Endodermal cell (in vitro differentiated cells): Measurements from ENCODE around the gene METTL24. TPM values are rescaled to one million over a fixed set of nuclear protein-coding genes. Genes with fewer than 3 reads are reported as not detected.

Experiments
- DNase-seq: peaks from one replicate; pipeline ENCODE4 v3.0.0-alpha.2; 2017
- H3K27ac ChIP-seq: 2 replicates; pipeline ENCODE4 v1.5.1; 2013; ENCODE audit warnings: mild to moderate bottlenecking, low read depth, low read length, moderate library complexity
- H3K27me3 ChIP-seq: 2 replicates; pipeline ENCODE4 v1.6.1; 2013; ENCODE audit warnings: mild to moderate bottlenecking, low read length, moderate library complexity; ENCODE audit not compliant: insufficient read depth, control insufficient read depth, poor library complexity, severe bottlenecking
- H3K36me3 ChIP-seq: 2 replicates; pipeline ENCODE4 v1.7.0; 2013; ENCODE audit warnings: mild to moderate bottlenecking, low read length, moderate library complexity; ENCODE audit not compliant: control insufficient read depth, insufficient read depth
- H3K4me1 ChIP-seq: one replicate; pipeline ENCODE4 v1.7.0; 2013; ENCODE audit warnings: low read length; ENCODE audit not compliant: control insufficient read depth, insufficient read depth
- H3K4me3 ChIP-seq: 2 replicates; pipeline ENCODE4 v1.5.1; 2013; ENCODE audit warnings: mild to moderate bottlenecking, low read length, moderate library complexity
- H3K9ac ChIP-seq: 2 replicates; pipeline ENCODE4 v1.6.1; 2013; ENCODE audit warnings: mild to moderate bottlenecking, low read length, moderate library complexity; ENCODE audit not compliant: poor library complexity, severe bottlenecking; ENCODE audit errors: extremely low read depth
- H3K9me3 ChIP-seq: 2 replicates; pipeline ENCODE4 v1.6.1; 2013; ENCODE audit warnings: mild to moderate bottlenecking, low read length, moderate library complexity; ENCODE audit not compliant: control insufficient read depth
- H3K27ac Mint-ChIP-seq: 2 replicates; pipeline ENCODE4 v1.8.0; 2020; ENCODE audit warnings: mixed read lengths
- H3K27me3 Mint-ChIP-seq: 2 replicates; pipeline ENCODE4 v1.8.0; 2021; ENCODE audit warnings: mild to moderate bottlenecking, mixed read lengths; ENCODE audit not compliant: insufficient read depth
- H3K36me3 Mint-ChIP-seq: 2 replicates; pipeline ENCODE4 v1.8.0; 2020; ENCODE audit warnings: low read depth, mixed read lengths
- H3K4me1 Mint-ChIP-seq: 2 replicates; pipeline ENCODE4 v1.8.0; 2020; ENCODE audit warnings: mixed read lengths
- H3K4me3 Mint-ChIP-seq: 2 replicates; pipeline ENCODE4 v1.8.0; 2020; ENCODE audit warnings: mild to moderate bottlenecking, moderate library complexity, mixed read lengths
- H3K9me3 Mint-ChIP-seq: 2 replicates; pipeline ENCODE4 v1.8.0; 2020; ENCODE audit warnings: mild to moderate bottlenecking, mixed read lengths
- CTCF ChIP-seq: fragments of 200-600 bp; sonication (generic); conservative IDR thresholded peaks from 2 replicates; pipeline ENCODE4 v1.5.0; 2021; ENCODE audit warnings: antibody characterized with exemption, mild to moderate bottlenecking
- WGBS, 2 experiments: methylation state at CpG; one replicate each; pipeline versions ENCODE4 v1.1.5 to v1.1.7; 2013; ENCODE audit warnings: missing lambda C conversion rate in 2 of 2, mixed read lengths in 1 of 2; ENCODE audit not compliant: insufficient coverage in 1 of 2, insufficient read length in 1 of 2; 5-methylcytosine and 5-hydroxymethylcytosine counted together
- total RNA-seq, 2 donors: library from RNA; stranded (reverse); fragmentation: NEBNext Ultra II Directional in 1 of 2; extraction: Animal tissue kit (Norgen Biotek cat#: 25700) in 1 of 2; gene quantifications; 2 replicates in 1 of 2; 3 replicates in 1 of 2; pipeline ENCODE4 v1.2.1, GENCODE V29; 2021

The METTL24 gene
- total RNA-seq, 2 donors from 2014 or later, result 0.24 to 1.3 TPM

DNA sequence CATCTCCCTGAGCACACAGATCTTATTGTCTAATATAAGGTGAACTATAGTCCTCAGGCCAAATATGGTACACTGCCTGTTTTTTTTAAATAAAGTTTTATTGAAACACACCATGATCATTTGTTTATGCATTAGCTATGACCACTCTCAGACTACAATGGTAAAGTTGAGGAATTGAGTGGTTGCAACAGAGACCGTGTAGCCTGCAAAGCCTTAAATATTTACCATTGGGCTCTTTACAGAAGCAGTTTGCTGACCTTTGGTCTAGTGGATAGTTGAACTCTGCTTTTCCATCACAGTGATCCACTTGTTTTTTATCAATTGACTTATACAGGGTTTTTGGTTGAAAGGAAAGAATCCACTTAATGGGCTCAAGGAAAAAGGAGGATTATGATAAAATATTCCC lies 27.3 kb upstream of the METTL24 start:
- WGBS, 2 experiments, result 89 to 95% methylated on average over 1 of the region's 1 CpG

GRCh38 chr6:110378552-110378951 lies 20.4 kb upstream of the METTL24 start:
- Histone ChIP-seq H3K36me3 (no peaks in the 10 kb centered on the region), H3K4me1 (no peaks in the 10 kb centered on the region), H3K27ac (no peak overlapping the region), H3K27me3 (no peaks in the 10 kb centered on the region), H3K9ac (no peak overlapping the region), H3K4me3 (no peak overlapping the region), H3K9me3 (no peaks in the 10 kb centered on the region)
- H3K36me3 Mint-ChIP-seq, result no peaks in the 10 kb centered on the region
- H3K4me1 Mint-ChIP-seq, result peaks cover 7% of the 10 kb centered on the region
- peak; percentile 63 for TF ChIP-seq CTCF
- H3K27me3 Mint-ChIP-seq, result peaks cover 22% of the 10 kb centered on the region
- 69 to 72% methylated on average over 7 to 9 of the region's 9 CpGs for WGBS, 2 experiments
- DNase-seq, result peak; percentile 89
- no peak overlapping the region for H3K4me3 Mint-ChIP-seq
- peaks cover 5% of the 10 kb centered on the region for H3K9me3 Mint-ChIP-seq
- H3K27ac Mint-ChIP-seq, result no peak overlapping the region

More for the DNA sequence above, 27.3 kb upstream of the METTL24 start:
- peaks cover 5% of the 10 kb centered on the region for H3K9me3 Mint-ChIP-seq
- TF ChIP-seq CTCF, result no peak
- Histone ChIP-seq H3K9me3 (no peaks in the 10 kb centered on the region), H3K4me1 (peaks cover 13% of the 10 kb centered on the region), H3K4me3 (no peak overlapping the region), H3K27ac (no peak overlapping the region), H3K27me3 (no peaks in the 10 kb centered on the region), H3K9ac (no peak overlapping the region), H3K36me3 (no peaks in the 10 kb centered on the region)
- H3K27me3 Mint-ChIP-seq, result peaks cover 7% of the 10 kb centered on the region
- no peaks in the 10 kb centered on the region for H3K36me3 Mint-ChIP-seq
- peaks cover 16% of the 10 kb centered on the region for H3K4me1 Mint-ChIP-seq
- no peak overlapping the region for H3K27ac Mint-ChIP-seq
- H3K4me3 Mint-ChIP-seq, result no peak overlapping the region
- no peak for DNase-seq

- H3K36me3 ChIP-seq, result no peaks in the 10 kb centered on the region
- H3K9ac ChIP-seq, result no peak overlapping the region
- H3K27me3 ChIP-seq, result no peaks in the 10 kb centered on the region
- Mint-ChIP-seq H3K4me3 (no peak overlapping the region), H3K9me3 (no peaks in the 10 kb centered on the region), H3K4me1 (peaks cover 33% of the 10 kb centered on the region), H3K36me3 (no peaks in the 10 kb centered on the region), H3K27ac (no peak overlapping the region), H3K27me3 (peaks cover 18% of the 10 kb centered on the region)
- peaks cover 14% of the 10 kb centered on the region for H3K4me1 ChIP-seq
- 59 to 64% methylated on average over 3 to 4 of the region's 4 CpGs for WGBS, 2 experiments
- H3K27ac ChIP-seq, result peak overlapping the region; percentile 87
- TF ChIP-seq CTCF, result no peak
- no peak for DNase-seq
- no peaks in the 10 kb centered on the region for H3K9me3 ChIP-seq
- H3K4me3 ChIP-seq, result no peak overlapping the region
These were observed 10.9 kb upstream of the METTL24 start for GRCh38 chr6:110369066-110369465.
